D721Med (cell line): ENCODE measurements around the gene WDR33.
"Not testable (repeated sequence)": the region's sequence is repeated elsewhere in the genome, so short reads cannot be mapped to it uniquely, and the experiment has no call there.

ENCODE experiments used
- DNase-seq: peaks from one replicate; pipeline ENCODE4 v3.0.0; 2011; ENCODE audit warnings: low spot score; ENCODE audit not compliant: insufficient read length
- FAIRE-seq: peaks from 2 replicates; lab custom pipeline; 2011; peaks lifted over from hg19 to GRCh38; lab: Jason Lieb, UNC
- CTCF ChIP-seq: IDR thresholded peaks from 2 replicates; pipeline ENCODE4 v1.5.1; 2012; ENCODE audit warnings: mild to moderate bottlenecking, control low read depth; ENCODE audit not compliant: insufficient read depth; ENCODE audit errors: missing control alignments

Gene WDR33

GRCh38 chr2:127762846-127763245 lies 48.1 kb downstream of the WDR33 start:
- no peak for TF ChIP-seq CTCF
- FAIRE-seq (no peak), DNase-seq (no peak)

- no peak for TF ChIP-seq CTCF
- DNase-seq (no peak), FAIRE-seq (no peak)
These were observed 48.5 kb downstream of the WDR33 start for GRCh38 chr2:127762441-127762840.

- no peak for DNase-seq
- no peak for TF ChIP-seq CTCF
- no peak for FAIRE-seq
These were observed 51.0 kb downstream of the WDR33 start for GRCh38 chr2:127759931-127760330.

- no peak for TF ChIP-seq CTCF
- FAIRE-seq: no peak
- no peak for DNase-seq
These were observed 56.8 kb downstream of the WDR33 start for GRCh38 chr2:127754186-127754585.

GRCh38 chr2:127753374-127753773 lies 57.6 kb downstream of the WDR33 start:
- FAIRE-seq: no peak
- TF ChIP-seq CTCF: no peak
- no peak for DNase-seq

- not testable (repeated sequence) for DNase-seq, FAIRE-seq
These were observed 61.4 kb downstream of the WDR33 start for GRCh38 chr2:127749537-127749936.

- TF ChIP-seq CTCF: no peak
- DNase-seq (no peak), FAIRE-seq (peak; percentile 32)
These were observed 63.4 kb downstream of the WDR33 start for GRCh38 chr2:127747621-127748020.

GRCh38 chr2:127743477-127744026 lies 67.4 kb downstream of the WDR33 start:
- TF ChIP-seq CTCF: no peak
- FAIRE-seq (no peak), DNase-seq (no peak)
